Panc1 (cell line): ENCODE results near the gene LRMDA. TPM values are rescaled to one million over a fixed set of nuclear protein-coding genes. Genes with fewer than 3 reads are reported as not detected.

Experiments
- ATAC-seq: fragments of 200-7000 bp; cut with Tn5 transposase; 2 replicates; pipeline ENCODE4 v1.9.1; 2020; ENCODE audit warnings: mild to moderate bottlenecking, moderate library complexity
- BruUV-seq: library from RNA; stranded (reverse); fragments of 400-500 nt; replicated peaks from 2 replicates; lab custom pipeline; 2021; lab: Mats Ljungman, UMichigan
- CTCF ChIA-PET: fragments of 300-600 bp; sonication (Branson Sonifier 250); formaldehyde crosslinking; loops from one replicate; lab custom pipeline; 2022; ENCODE audit warnings: antibody characterized with exemption; lab: Charles Lee
- POLR2A ChIA-PET: fragments of 300-600 bp; sonication (Branson Sonifier 250); formaldehyde crosslinking; loops from one replicate; lab custom pipeline; 2022; ENCODE audit warnings: antibody characterized with exemption; lab: Charles Lee
- DNase-seq: peaks from one replicate; pipeline ENCODE4 v3.0.0-alpha.2; 2010; ENCODE audit warnings: low read depth, low spot score
- H3K27ac ChIP-seq: 2 replicates; pipeline ENCODE4 v1.5.1; 2011; ENCODE audit warnings: mild to moderate bottlenecking, low read length, inconsistent platforms
- H3K27me3 ChIP-seq: fragments of 200-500 bp; sonication (Bioruptor generic); 2 replicates; pipeline ENCODE4 v1.6.0; 2014; ENCODE audit warnings: low read length, inconsistent platforms; ENCODE audit not compliant: control insufficient read depth, insufficient read depth
- H3K36me3 ChIP-seq: fragments of 200-500 bp; sonication (Bioruptor generic); 2 replicates; pipeline ENCODE4 v1.5.1; 2014; ENCODE audit warnings: inconsistent platforms, mild to moderate bottlenecking, low read length, moderate library complexity; ENCODE audit not compliant: control insufficient read depth, insufficient read depth
- H3K4me1 ChIP-seq: 2 replicates; pipeline ENCODE4 v1.5.1; 2011; ENCODE audit warnings: inconsistent platforms, mild to moderate bottlenecking, low read length, moderate library complexity; ENCODE audit not compliant: control insufficient read depth, insufficient read depth
- H3K4me3 ChIP-seq, 2 experiments: 2 replicates each; pipeline ENCODE4 v1.5.1; 2011 to 2012; ENCODE audit warnings: low read depth in 2 of 2, low read length in 2 of 2, mild to moderate bottlenecking in 2 of 2, inconsistent platforms in 1 of 2, moderate library complexity in 1 of 2
- H3K9me3 ChIP-seq: fragments of 200-500 bp; sonication (Bioruptor generic); 2 replicates; pipeline ENCODE4 v1.5.1; 2014; ENCODE audit warnings: low read depth, mild to moderate bottlenecking, inconsistent platforms, low read length, moderate library complexity; ENCODE audit not compliant: control insufficient read depth, insufficient read depth
- POLR2AphosphoS5 ChIP-seq: IDR thresholded peaks from 2 replicates; pipeline ENCODE4 v1.6.1; 2012; ENCODE audit warnings: mild to moderate bottlenecking, low read depth, low read length, moderate library complexity
- SIN3A ChIP-seq: IDR thresholded peaks from 2 replicates; pipeline ENCODE4 v1.6.1; 2012; ENCODE audit warnings: low read depth, mild to moderate bottlenecking, low read length, moderate library complexity, borderline replicate concordance; ENCODE audit not compliant: insufficient read depth
- TCF7L2 ChIP-seq: IDR thresholded peaks from 2 replicates; pipeline ENCODE4 v1.6.1; 2011; ENCODE audit warnings: mild to moderate bottlenecking, low read depth, low read length, inconsistent platforms
- in situ Hi-C: cut with HindIII; loops from 2 replicates; pipeline ENCODE4 v1.10.0; 2016; ENCODE audit warnings: low sequenced_read_pairs, low pct_unique_long_range_greater_than_20kb
- intact Hi-C: fragments of 100-400 bp; cut with micrococcal nuclease; formaldehyde crosslinking; loops from one replicate; pipeline ENCODE4 v1.10.0; 2022; ENCODE audit not compliant: unreplicated experiment
- total RNA-seq: library from RNA; stranded (reverse); gene quantifications from one replicate; pipeline ENCODE4 v1.2.1, GENCODE V29; 2021; ENCODE audit not compliant: unreplicated experiment
- TF ChIP-seq, protein P1 (sequence below): fragments of 450-650 bp; IDR thresholded peaks from 2 replicates; pipeline ENCODE4 v1.5.1; 2017; ENCODE audit warnings: mild to moderate bottlenecking
- TF ChIP-seq, protein P2 (sequence below), 2 experiments: IDR thresholded peaks; 2 replicates each; pipeline ENCODE4 v1.6.1; 2011 to 2012; ENCODE audit warnings: low read depth in 2 of 2, control low read depth in 1 of 2, low read length in 1 of 2, mild to moderate bottlenecking in 1 of 2, moderate library complexity in 1 of 2; ENCODE audit not compliant: insufficient read depth in 1 of 2

LRMDA gene
- total RNA-seq, 1 experiment from 2014 or later, result 1.2 TPM

DNA sequence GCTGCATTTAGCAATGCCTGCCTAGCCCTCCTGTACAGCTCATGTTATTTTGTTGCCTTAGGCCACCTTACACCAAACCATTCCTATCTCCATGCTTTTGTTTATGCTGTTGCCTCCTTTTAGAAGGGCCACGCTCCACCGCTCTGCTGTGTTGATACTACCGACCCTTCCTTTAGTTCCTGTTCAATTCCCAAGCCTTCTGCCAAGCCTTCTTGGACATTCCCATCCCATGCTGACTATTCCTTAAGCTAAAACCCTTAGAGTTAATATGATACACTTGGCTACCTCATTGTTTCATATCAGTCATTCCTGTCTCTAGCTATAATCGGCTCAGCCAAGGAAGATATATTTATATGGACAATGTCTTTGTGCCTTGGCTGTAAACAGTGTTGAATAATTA is 705.5 kb downstream of the LRMDA start:
- no peak for ATAC-seq
- Histone ChIP-seq H3K27me3 (no peaks in the 10 kb centered on the region), H3K4me3 (no peak overlapping the region), H3K4me1 (no peaks in the 10 kb centered on the region), H3K27ac (no peak overlapping the region), H3K36me3 (no peaks in the 10 kb centered on the region), H3K9me3 (no peaks in the 10 kb centered on the region)
- in situ Hi-C loops, result no loop called here
- CTCF ChIA-PET, result no interaction called here
- BruUV-seq, result no TSS peak
- intact Hi-C loops, result no loop called here
- TF ChIP-seq POLR2AphosphoS5 (no peak), TCF7L2 (no peak), SIN3A (no peak)
- TF ChIP-seq, protein P1, sequence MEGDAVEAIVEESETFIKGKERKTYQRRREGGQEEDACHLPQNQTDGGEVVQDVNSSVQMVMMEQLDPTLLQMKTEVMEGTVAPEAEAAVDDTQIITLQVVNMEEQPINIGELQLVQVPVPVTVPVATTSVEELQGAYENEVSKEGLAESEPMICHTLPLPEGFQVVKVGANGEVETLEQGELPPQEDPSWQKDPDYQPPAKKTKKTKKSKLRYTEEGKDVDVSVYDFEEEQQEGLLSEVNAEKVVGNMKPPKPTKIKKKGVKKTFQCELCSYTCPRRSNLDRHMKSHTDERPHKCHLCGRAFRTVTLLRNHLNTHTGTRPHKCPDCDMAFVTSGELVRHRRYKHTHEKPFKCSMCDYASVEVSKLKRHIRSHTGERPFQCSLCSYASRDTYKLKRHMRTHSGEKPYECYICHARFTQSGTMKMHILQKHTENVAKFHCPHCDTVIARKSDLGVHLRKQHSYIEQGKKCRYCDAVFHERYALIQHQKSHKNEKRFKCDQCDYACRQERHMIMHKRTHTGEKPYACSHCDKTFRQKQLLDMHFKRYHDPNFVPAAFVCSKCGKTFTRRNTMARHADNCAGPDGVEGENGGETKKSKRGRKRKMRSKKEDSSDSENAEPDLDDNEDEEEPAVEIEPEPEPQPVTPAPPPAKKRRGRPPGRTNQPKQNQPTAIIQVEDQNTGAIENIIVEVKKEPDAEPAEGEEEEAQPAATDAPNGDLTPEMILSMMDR, result no peak
- TF ChIP-seq, protein P2, sequence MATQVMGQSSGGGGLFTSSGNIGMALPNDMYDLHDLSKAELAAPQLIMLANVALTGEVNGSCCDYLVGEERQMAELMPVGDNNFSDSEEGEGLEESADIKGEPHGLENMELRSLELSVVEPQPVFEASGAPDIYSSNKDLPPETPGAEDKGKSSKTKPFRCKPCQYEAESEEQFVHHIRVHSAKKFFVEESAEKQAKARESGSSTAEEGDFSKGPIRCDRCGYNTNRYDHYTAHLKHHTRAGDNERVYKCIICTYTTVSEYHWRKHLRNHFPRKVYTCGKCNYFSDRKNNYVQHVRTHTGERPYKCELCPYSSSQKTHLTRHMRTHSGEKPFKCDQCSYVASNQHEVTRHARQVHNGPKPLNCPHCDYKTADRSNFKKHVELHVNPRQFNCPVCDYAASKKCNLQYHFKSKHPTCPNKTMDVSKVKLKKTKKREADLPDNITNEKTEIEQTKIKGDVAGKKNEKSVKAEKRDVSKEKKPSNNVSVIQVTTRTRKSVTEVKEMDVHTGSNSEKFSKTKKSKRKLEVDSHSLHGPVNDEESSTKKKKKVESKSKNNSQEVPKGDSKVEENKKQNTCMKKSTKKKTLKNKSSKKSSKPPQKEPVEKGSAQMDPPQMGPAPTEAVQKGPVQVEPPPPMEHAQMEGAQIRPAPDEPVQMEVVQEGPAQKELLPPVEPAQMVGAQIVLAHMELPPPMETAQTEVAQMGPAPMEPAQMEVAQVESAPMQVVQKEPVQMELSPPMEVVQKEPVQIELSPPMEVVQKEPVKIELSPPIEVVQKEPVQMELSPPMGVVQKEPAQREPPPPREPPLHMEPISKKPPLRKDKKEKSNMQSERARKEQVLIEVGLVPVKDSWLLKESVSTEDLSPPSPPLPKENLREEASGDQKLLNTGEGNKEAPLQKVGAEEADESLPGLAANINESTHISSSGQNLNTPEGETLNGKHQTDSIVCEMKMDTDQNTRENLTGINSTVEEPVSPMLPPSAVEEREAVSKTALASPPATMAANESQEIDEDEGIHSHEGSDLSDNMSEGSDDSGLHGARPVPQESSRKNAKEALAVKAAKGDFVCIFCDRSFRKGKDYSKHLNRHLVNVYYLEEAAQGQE (IDR thresholded peaks at IDR 0.05; ENCODE audit: insufficient read depth in 1 of 2, low read depth in 2 of 2, low read length in 1 of 2), result no peak
- DNase-seq, result no peak
- POLR2A ChIA-PET, result no interaction called here

DNA sequence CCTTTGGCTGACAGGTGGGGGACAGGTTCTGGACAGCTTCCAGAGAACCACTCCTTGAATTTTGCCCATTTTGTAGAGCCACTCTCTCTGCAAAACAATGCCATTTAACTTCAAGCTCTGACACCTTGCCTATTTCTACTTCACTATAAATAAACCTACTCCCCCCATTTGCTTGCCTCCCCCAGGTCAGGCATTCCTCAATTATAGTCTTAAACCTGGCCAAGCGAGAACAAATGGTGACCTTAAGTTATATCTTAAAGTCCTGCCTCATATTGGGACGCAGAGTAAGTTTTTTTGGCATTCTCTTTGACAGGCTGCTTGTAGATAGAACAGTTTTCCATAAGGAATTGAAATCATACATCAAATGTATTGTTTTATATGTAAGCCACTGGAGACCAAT is 706.9 kb downstream of the LRMDA start:
- TF ChIP-seq, protein P1, result no peak
- TF ChIP-seq, protein P2 (IDR thresholded peaks at IDR 0.05; ENCODE audit: insufficient read depth in 1 of 2, low read depth in 2 of 2, low read length in 1 of 2), result no peak
- no peak for TF ChIP-seq POLR2AphosphoS5
- no peak for TF ChIP-seq TCF7L2
- no peak overlapping the region for H3K27ac ChIP-seq
- ChIA-PET CTCF (no interaction called here), POLR2A (no interaction called here)
- BruUV-seq, result no TSS peak
- H3K9me3 ChIP-seq, result no peaks in the 10 kb centered on the region
- no peaks in the 10 kb centered on the region for H3K27me3 ChIP-seq
- H3K4me3 ChIP-seq, result no peak overlapping the region
- in situ Hi-C loops (no loop called here), intact Hi-C loops (no loop called here)
- no peak for DNase-seq
- no peak for ATAC-seq
- no peaks in the 10 kb centered on the region for H3K36me3 ChIP-seq
- H3K4me1 ChIP-seq, result no peaks in the 10 kb centered on the region
